Mucosa of stomach (tissue), 1 donor: ENCODE results near the gene CCSER2.
"Not testable (repeated sequence)": the region's sequence is repeated elsewhere in the genome, so short reads cannot be mapped to it uniquely, and the experiment has no call there.

ENCODE experiments used
- H3K27me3 ChIP-seq: one replicate; pipeline ENCODE4 v1.7.0; 2013; ENCODE audit warnings: mild to moderate bottlenecking, low read length; ENCODE audit not compliant: control insufficient read depth, insufficient read depth
- H3K36me3 ChIP-seq: one replicate; pipeline ENCODE4 v1.7.0; 2013; ENCODE audit warnings: low read length; ENCODE audit not compliant: control insufficient read depth, insufficient read depth
- H3K4me1 ChIP-seq: one replicate; pipeline ENCODE4 v1.7.0; 2013; ENCODE audit warnings: mild to moderate bottlenecking, low read length; ENCODE audit not compliant: control insufficient read depth, insufficient read depth
- H3K4me3 ChIP-seq: one replicate; pipeline ENCODE4 v1.7.0; 2013; ENCODE audit warnings: low read length
- H3K9ac ChIP-seq: one replicate; pipeline ENCODE4 v1.7.0; 2013; ENCODE audit warnings: mild to moderate bottlenecking, low read length, moderate library complexity
- H3K9me3 ChIP-seq: one replicate; pipeline ENCODE4 v1.7.0; 2013; ENCODE audit warnings: mild to moderate bottlenecking, low read length, moderate library complexity; ENCODE audit not compliant: control insufficient read depth
- donor health status: Pancreatic carcinoma.

The CCSER2 gene

DNA sequence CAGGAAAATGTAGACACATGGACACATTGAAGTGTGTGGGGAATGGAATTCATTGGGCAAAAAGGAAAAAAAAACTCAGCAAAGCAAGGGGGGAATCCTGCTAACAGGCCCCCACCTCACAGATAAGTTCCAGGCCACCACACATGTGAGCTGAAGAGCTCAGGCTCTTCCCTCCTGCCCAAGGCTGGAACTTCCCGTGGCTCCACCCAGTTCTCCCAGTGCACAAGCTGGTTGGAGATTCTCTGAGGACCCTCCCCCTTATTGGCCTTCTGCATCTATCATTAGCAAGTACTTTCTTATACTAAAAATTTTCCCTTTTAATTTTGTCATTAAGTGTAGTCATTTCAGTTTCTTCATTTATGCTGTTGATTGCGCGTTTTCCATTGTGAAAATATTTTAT, 190.8 kb downstream of the CCSER2 start:
- H3K9me3 ChIP-seq: no peaks in the 10 kb centered on the region
- H3K36me3 ChIP-seq: no peaks in the 10 kb centered on the region
- no peak overlapping the region for H3K4me3 ChIP-seq
- H3K27me3 ChIP-seq: no peaks in the 10 kb centered on the region
- H3K9ac ChIP-seq: no peak overlapping the region
- no peaks in the 10 kb centered on the region for H3K4me1 ChIP-seq

DNA sequence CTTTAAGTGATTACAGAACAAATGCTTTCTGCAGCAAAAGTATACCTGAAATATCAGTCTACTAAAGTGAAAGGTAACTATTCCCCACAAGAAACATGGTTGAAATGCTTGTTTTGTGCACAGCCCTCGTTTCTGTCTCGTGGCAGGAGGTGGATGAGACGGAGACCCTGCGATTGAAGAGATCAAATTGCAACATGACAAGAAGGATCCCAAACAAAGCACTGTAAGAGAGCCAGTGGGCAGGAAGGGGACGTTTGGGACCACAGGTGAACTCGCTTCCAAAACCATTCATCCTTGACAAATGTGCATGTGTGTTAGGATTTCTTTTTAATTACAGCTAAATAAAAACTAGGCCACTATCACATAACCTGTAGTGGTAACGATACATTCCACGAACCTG, 192.6 kb downstream of the CCSER2 start:
- no peak overlapping the region for H3K4me3 ChIP-seq
- H3K9me3 ChIP-seq: no peaks in the 10 kb centered on the region
- H3K9ac ChIP-seq: no peak overlapping the region
- no peaks in the 10 kb centered on the region for H3K36me3 ChIP-seq
- no peaks in the 10 kb centered on the region for H3K4me1 ChIP-seq
- H3K27me3 ChIP-seq: no peaks in the 10 kb centered on the region

DNA sequence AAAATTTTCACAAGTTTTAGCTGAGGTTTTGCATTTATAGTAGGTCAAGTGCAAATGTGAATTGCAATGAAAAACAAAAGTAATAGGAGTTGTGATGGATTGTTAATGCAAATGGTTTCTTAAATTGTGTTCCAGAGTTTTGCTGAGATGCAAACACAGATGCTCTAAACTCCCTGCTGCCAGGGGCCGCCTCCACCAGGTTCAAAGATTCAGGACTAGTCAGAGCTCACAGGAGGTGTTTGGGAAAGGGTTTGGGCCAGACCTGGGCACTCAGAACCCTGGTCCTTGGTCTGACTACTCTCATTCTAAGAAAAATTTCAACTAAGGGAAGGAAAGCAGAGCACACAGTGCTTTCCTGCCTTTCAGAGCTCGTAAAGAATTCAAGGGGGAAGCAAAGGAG, 193.1 kb downstream of the CCSER2 start:
- H3K36me3 ChIP-seq: no peaks in the 10 kb centered on the region
- no peaks in the 10 kb centered on the region for H3K4me1 ChIP-seq
- H3K9ac ChIP-seq: no peak overlapping the region
- H3K4me3 ChIP-seq: no peak overlapping the region
- H3K9me3 ChIP-seq: no peaks in the 10 kb centered on the region
- no peaks in the 10 kb centered on the region for H3K27me3 ChIP-seq

DNA sequence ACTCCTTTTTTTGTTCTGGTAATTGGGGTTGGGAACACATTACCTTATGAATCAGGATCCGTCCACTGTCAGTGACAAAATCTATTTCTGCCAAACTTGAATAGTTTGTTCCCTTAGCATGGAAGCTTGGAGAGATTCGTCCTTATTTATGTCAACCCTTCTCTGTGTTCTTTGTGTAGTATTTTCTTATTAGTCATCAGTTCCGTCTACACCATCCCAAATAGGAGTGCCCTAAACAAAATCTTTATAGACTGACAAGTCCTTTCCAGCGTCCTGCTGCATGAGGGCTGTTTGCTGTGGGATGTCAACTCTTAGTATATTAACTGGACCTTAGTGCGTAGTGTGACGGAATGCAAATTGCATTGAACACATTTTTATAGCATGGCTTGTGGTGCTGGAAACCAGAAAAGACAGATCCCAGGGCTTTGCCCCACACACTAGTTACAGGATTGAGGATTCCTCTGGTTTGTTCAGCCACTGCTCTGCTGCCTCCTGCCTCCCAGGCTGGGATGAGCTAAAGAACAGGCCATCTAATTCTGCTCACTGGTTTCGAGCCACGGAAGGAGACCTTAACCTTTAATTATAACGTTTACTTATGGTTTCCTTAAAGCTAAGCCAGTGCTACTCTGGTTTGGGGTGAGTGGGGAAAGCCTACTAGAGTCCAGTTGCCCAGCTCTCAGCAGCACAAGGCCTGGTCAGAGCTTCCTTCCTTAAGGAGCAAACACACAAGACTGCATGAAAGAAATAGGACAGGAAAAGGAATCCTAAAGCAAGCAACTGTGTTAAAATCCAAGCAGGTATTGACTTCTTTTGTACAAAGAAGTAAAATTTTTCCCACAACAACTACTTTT, 194.4 kb downstream of the CCSER2 start:
- no peaks in the 10 kb centered on the region for H3K4me1 ChIP-seq
- H3K36me3 ChIP-seq: no peaks in the 10 kb centered on the region
- no peaks in the 10 kb centered on the region for H3K27me3 ChIP-seq
- H3K9ac ChIP-seq: no peak overlapping the region
- no peaks in the 10 kb centered on the region for H3K9me3 ChIP-seq
- no peak overlapping the region for H3K4me3 ChIP-seq

DNA sequence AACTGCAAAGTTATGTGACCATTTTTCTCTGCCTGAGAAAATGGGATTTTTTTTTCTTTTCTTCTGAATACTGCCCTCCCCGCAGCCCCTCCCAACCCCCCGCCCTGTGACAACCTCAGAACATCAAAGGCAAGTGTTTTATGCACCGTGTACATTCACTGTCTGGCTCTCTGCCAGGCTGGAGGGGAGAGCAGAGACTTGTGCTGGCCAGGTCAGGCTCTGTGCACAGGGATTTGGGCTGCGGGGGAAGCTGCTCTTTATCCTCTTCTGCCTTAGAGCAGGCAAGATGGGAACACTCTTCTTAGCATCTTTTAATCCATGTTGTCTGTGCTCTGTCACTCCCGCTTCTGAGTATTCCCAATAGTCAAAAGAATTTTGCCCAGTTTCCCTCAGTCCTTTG, 195.1 kb downstream of the CCSER2 start:
- no peaks in the 10 kb centered on the region for H3K36me3 ChIP-seq
- no peak overlapping the region for H3K4me3 ChIP-seq
- H3K4me1 ChIP-seq: no peaks in the 10 kb centered on the region

DNA sequence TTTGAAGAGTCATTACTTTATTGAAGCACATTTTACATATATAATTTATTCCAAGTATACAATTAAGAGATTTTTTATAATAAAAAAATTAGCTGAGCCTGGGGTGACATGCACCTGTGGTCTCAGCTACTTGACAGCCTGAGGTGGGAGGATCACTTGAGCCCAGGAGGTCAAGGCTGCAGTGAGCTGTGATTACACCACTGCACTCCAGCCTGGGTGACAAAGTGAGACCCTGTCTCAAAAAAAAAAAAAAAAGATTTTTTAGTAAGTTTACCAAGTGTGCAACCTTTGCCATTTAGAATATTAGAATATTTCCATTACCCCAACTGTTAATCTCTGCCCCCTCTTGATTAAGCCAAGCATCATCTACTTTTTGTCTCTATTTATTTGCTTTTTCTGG, 196.0 kb downstream of the CCSER2 start:
- H3K9me3 ChIP-seq: no peaks in the 10 kb centered on the region
- H3K27me3 ChIP-seq: no peaks in the 10 kb centered on the region
- no peak overlapping the region for H3K9ac ChIP-seq
- H3K36me3 ChIP-seq: no peaks in the 10 kb centered on the region
- no peaks in the 10 kb centered on the region for H3K4me1 ChIP-seq
- H3K4me3 ChIP-seq: no peak overlapping the region

More for the DNA sequence above, 195.1 kb downstream of the CCSER2 start:
- H3K27me3 ChIP-seq: no peaks in the 10 kb centered on the region
- H3K9ac ChIP-seq: no peak overlapping the region
- H3K9me3 ChIP-seq: no peaks in the 10 kb centered on the region

DNA sequence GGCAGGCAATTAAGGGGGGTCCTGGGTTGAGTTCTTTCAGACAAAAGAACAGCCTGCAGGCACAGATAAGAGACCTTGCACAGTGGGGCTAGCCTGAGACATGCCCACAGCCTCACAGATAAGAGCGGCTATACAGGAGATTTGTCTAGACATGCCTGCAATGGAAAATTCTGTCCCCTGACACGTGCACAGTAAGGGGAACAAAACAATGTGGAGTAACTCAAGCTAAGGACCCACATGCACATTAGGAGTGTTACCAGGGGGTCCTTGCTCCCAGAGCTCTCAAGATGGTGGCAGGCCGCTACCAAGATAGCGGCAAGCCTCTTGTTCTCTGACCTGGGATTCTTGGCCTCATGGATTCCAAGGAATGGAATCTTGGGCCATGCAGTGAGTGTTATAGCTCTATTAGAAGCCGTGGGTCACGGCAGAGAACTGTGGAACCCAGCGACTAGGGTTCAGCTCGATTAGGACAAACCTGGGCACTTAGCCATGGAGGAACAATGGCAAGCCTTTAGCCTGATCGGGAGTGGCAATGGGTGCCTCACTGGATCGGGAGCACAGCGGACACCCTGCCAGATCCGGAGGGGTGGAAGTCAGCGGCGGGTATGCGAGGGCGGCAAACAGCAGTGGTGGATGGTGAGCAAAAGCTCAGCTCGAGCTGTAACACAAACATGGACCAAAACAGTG, 196.9 kb downstream of the CCSER2 start:
- no peaks in the 10 kb centered on the region for H3K36me3 ChIP-seq
- H3K27me3 ChIP-seq: no peaks in the 10 kb centered on the region
- no peaks in the 10 kb centered on the region for H3K9me3 ChIP-seq
- no peak overlapping the region for H3K9ac ChIP-seq
- H3K4me3 ChIP-seq: no peak overlapping the region
- no peaks in the 10 kb centered on the region for H3K4me1 ChIP-seq

DNA sequence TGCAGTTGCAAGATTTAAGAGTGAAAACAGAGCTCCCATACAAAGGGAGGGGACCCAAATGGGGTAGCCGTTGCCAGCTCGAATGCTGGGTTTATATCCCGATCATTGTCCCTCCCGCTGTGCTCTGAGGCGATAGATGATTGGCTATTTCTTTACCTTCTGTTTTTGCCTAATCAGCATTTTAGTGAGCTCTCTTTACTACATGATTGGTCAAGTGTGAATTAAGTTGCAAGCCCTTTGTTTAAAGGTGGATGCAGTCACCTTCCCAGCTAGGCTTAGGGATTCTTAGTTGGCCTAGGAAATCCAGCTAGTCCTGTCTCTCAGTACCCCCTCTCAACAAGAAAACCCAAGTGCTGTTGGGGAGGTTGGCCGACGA, 197.4 kb downstream of the CCSER2 start:
- H3K4me1 ChIP-seq, H3K27me3 ChIP-seq: not testable (repeated sequence)

DNA sequence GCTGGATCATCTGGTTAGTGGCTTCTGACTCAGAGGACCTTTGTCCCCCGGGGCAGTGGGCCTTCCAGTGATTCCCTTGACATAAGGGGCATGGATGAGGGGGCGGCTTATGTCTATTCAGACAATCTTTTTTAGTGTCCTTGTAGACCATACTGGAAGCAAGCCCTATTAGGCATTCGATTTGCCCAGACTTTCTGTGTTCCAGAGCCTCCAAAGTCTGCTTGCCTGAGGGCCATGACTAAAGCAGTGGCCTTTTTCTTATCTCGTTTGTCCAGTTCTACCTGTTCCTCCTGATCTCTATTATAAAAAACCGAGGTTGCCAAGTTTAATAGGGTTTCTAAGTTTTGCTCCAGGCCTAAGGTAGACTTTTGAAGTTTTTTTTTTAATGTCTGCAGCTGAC, 199.0 kb downstream of the CCSER2 start:
- H3K9me3 ChIP-seq, H3K9ac ChIP-seq, H3K36me3 ChIP-seq, H3K4me3 ChIP-seq, H3K4me1 ChIP-seq, H3K27me3 ChIP-seq: not testable (repeated sequence)

More for the DNA sequence above, 197.4 kb downstream of the CCSER2 start:
- H3K9ac ChIP-seq, H3K4me3 ChIP-seq, H3K36me3 ChIP-seq, H3K9me3 ChIP-seq: not testable (repeated sequence)

DNA sequence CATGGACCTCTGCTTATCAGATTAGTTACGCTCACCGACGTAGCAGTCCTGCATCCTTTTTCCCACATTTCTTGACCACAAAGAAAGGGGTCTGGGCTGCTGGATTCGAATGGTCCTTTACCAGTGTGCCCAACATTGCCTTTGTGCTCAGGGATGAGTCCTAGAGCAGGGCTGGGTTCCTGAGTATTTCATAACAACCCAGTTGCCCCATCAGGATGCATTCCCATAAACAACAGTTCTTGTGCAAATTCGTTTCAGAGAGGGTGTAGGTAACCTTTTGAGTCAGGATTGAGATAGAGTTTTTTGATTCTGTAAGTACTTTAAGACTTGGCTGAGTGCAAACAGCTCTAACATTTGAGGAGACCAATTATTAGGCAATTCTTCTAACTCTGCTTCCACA, 200.1 kb downstream of the CCSER2 start:
- H3K9me3 ChIP-seq, H3K9ac ChIP-seq, H3K4me3 ChIP-seq, H3K4me1 ChIP-seq, H3K27me3 ChIP-seq, H3K36me3 ChIP-seq: not testable (repeated sequence)

DNA sequence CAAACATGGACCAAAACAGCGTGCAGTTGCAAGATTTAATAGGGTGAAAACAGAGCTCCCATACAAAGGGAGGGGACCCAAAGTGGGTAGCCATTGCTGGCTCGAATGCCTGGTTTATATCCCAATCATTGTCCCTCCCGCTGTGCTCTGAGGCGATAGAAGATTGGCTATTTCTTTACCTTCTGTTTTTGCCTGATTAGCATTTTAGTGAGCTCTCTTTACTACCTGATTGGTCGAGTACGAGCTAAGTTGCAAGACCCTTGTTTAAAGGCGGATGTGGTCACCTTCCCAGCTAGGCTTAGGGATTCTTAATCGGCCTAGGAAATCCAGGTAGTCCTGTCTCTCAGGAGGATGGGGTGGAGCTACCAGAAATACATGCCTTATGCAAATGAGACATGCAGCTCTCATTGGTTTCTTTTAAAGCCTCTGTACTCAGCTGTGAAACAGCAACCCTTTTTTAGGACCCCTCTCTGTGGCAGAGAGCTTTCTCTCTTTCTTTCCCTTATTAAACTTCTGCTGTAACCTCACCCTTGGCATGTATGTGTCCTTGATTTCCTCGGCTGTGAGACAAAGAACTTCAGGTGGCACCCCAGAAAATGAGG, 202.4 kb downstream of the CCSER2 start:
- Histone ChIP-seq H3K4me3 (no peak overlapping the region), H3K9ac (no peak overlapping the region), H3K27me3 (no peaks in the 10 kb centered on the region), H3K36me3 (no peaks in the 10 kb centered on the region), H3K4me1 (no peaks in the 10 kb centered on the region), H3K9me3 (no peaks in the 10 kb centered on the region)

DNA sequence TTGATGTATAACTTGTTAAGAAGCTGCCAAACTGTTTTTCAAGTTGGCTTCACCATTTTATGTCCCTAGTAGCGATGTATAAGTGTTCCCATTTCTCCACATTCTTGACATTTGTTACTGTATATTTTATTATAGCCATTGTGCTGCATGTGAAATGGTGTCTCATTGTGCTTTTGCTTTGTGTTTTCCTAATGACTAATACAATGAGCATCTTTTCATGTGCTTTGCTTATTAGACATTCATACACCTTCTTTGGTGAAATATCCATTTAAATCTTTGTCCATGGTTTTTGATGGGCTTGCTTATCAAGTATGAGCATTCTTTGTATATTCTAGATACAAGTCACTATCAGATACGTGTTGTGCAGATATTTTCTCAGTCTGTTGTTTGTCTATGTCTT, 203.0 kb downstream of the CCSER2 start:
- Histone ChIP-seq H3K9me3 (no peaks in the 10 kb centered on the region), H3K36me3 (no peaks in the 10 kb centered on the region), H3K4me3 (no peak overlapping the region), H3K9ac (no peak overlapping the region), H3K27me3 (no peaks in the 10 kb centered on the region), H3K4me1 (no peaks in the 10 kb centered on the region)
